Esophagus squamous epithelium (tissue), 5 donors: ENCODE results near the gene PHLDA2. TPM values are rescaled to one million over a fixed set of nuclear protein-coding genes. Genes with fewer than 3 reads are reported as not detected.

Source experiments
- DNase-seq: peaks from one replicate; lab custom pipeline; 2025; lab: John Stamatoyannopoulos, UW
- H3K27ac ChIP-seq, 4 donors: fragments of 200-600 bp; sonication (generic); one replicate each; pipeline ENCODE4 v1.5.1; 2016 to 2019; ENCODE audit warnings: mild to moderate bottlenecking in 1 of 4
- H3K27me3 ChIP-seq, 4 donors: fragments of 200-600 bp; sonication (generic); 1 replicate in 3 of 4; 2 replicates in 1 of 4; pipeline versions ENCODE4 v1.5.1 to v1.6.0; 2017 to 2021; ENCODE audit warnings: antibody characterized with exemption in 1 of 4
- H3K36me3 ChIP-seq, 3 donors: fragments of 200-600 bp; sonication (generic); one replicate each; pipeline ENCODE4 v1.5.1; 2016 to 2019
- H3K4me1 ChIP-seq, 3 donors: fragments of 200-600 bp; sonication (generic); one replicate each; pipeline ENCODE4 v1.5.1; 2017 to 2019
- H3K4me3 ChIP-seq, 4 donors: fragments of 200-600 bp; sonication (generic); 1 replicate in 3 of 4; 2 replicates in 1 of 4; pipeline ENCODE4 v1.5.1; 2016 to 2019; ENCODE audit warnings: mild to moderate bottlenecking in 2 of 4, moderate library complexity in 1 of 4
- H3K9me3 ChIP-seq, 3 donors: fragments of 200-600 bp; sonication (generic); one replicate each; pipeline ENCODE4 v1.5.1; 2016 to 2019
- POLR2A ChIP-seq, 4 donors: fragments of 450-650 bp; IDR thresholded peaks; one replicate each; pipeline ENCODE4 v1.6.1; 2017; ENCODE audit warnings: antibody characterized with exemption in 4 of 4, mild to moderate bottlenecking in 4 of 4, moderate library complexity in 3 of 4
- WGBS, 2 donors: methylation state at CpG; one replicate each; pipeline ENCODE4 v1.1.5; 2018; 5-methylcytosine and 5-hydroxymethylcytosine counted together
- intact Hi-C: fragments of 100-400 bp; cut with DNase I; formaldehyde crosslinking; loops from one replicate; pipeline ENCODE4 v1.15.0; 2022
- total RNA-seq, 4 donors: library from RNA; depleted of rRNA; stranded (reverse); fragments of >200 nt; gene quantifications; one replicate each; pipeline ENCODE4 v1.1.0, GENCODE V29; 2016
- TF ChIP-seq, protein P1 (sequence below), 6 experiments: fragments of 450-650 bp in 4 of 6; fragments of 200-600 bp in 2 of 6; sonication (generic) in 2 of 6; IDR thresholded peaks; one replicate each; pipeline ENCODE4 v1.5.1; 2016 to 2019; ENCODE audit warnings: antibody characterized with exemption in 6 of 6, mild to moderate bottlenecking in 4 of 6, moderate library complexity in 4 of 6
- donor health status: DM: yes; HTN: yes; CAD: no.

Gene PHLDA2
- total RNA-seq, 4 donors from 2014 or later: 10.2 to 39.2 (median 22.5) TPM

DNA sequence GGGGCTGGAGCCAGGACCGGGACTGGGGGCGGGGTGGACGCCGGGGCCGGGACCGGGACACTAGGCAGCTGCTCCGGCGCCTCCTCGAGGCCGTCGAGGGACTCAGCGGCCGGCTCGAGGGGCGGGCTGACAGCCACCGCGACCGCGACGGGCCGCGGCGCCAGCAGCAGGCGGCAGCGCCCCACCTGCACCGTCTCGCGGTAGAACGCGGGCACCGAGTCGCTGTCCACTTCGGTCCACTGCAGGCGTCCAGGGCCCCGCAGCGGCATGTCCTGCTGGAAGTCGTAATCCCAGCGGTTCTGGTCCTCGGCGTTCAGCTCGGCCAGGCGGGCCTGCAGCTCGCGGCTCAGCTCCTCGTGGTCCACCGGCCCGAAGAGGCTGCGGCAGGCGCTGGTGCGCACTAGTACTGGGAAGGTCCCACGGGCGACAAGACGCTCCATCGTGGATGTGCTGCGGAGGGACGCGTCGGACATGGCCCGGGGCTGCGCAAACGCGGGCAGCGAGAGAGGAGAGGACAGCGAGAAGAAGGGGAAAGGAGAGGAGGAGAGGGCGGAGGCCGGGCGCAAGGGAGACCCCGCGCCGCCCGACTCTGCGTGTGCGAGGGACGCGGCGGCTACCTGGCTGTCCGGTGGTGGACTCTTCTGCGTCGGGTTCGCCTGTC, 44.1 kb downstream of the PHLDA2 start:
- 11% methylated on average over 26 of the region's 80 CpGs; no CpG with 5 or more reads in 1 of the 2 donors for WGBS, 2 donors
- H3K27me3 ChIP-seq: peaks cover 0 to 32% (median 0%) of the 10 kb centered on the region in 4 donors
- H3K27ac ChIP-seq: peak overlapping the region; percentile 74 to 90 (median 84)
- no peaks in the 10 kb centered on the region for H3K9me3 ChIP-seq
- intact Hi-C loops: loop anchor here (5.0 kb wide), 1 partner anchor 458 kb away; no protein-coding TSS in a partner anchor
- H3K4me3 ChIP-seq: peak overlapping the region; percentile 60 to 91 (median 74)
- no peak for DNase-seq
- H3K4me1 ChIP-seq: peaks cover 14 to 64% (median 17%) of the 10 kb centered on the region in 3 donors
- no peak for TF ChIP-seq POLR2A (IDR thresholded peaks at IDR 0.05)
- TF ChIP-seq, protein P1, sequence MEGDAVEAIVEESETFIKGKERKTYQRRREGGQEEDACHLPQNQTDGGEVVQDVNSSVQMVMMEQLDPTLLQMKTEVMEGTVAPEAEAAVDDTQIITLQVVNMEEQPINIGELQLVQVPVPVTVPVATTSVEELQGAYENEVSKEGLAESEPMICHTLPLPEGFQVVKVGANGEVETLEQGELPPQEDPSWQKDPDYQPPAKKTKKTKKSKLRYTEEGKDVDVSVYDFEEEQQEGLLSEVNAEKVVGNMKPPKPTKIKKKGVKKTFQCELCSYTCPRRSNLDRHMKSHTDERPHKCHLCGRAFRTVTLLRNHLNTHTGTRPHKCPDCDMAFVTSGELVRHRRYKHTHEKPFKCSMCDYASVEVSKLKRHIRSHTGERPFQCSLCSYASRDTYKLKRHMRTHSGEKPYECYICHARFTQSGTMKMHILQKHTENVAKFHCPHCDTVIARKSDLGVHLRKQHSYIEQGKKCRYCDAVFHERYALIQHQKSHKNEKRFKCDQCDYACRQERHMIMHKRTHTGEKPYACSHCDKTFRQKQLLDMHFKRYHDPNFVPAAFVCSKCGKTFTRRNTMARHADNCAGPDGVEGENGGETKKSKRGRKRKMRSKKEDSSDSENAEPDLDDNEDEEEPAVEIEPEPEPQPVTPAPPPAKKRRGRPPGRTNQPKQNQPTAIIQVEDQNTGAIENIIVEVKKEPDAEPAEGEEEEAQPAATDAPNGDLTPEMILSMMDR (IDR thresholded peaks at IDR 0.05): peak in 4 of 6 experiments; percentile 29 to 52 (median 36)
- H3K36me3 ChIP-seq: no peaks in the 10 kb centered on the region

DNA sequence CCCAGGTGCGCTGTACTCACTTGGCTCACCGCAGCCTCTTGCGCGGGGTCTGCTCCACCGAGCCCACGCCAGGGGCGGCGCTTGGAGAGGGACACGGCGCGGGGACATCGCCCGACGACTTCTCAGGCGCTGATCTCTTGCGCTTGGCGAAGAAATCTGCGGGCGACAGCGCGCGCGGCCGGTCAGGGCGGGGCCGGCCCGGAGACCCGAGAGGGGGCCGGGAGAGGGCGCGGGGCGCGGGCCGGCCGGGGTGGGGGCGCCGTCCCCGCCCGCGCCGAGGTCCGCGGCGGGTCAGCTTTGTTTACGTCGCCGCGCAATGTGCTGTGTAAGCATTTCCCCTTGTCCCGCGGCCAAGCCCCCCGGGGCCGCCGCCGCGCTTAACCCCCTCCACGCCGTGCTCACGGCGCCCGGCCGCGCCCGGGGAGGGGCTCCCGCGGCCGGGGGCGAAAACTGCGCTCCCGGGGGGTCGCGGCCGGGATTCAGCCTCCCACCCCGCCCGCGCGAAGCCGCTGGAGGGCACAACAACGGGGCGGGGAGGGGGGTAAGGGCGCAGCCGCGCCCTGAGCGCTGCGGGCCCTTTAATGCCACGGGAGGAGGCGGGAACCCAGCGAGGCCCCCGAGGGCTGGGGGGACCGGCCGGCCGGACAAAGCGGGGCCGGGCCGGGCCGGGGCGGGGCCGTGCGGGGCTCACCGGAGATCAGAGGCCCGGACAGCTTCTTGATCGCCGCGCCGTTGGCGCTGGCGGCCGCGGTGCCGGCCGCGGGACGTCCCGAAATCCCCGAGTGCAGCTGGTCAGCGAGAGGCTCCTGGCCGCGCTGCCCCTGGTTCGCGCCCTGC, 45.0 kb downstream of the PHLDA2 start:
- Histone ChIP-seq H3K36me3 (peaks cover 0 to 4% (median 0%) of the 10 kb centered on the region in 3 donors), H3K4me3 (peak overlapping the region; percentile 60 to 91 (median 74)), H3K4me1 (peaks cover 14 to 62% (median 17%) of the 10 kb centered on the region in 3 donors), H3K9me3 (no peaks in the 10 kb centered on the region), H3K27me3 (peaks cover 0 to 32% (median 0%) of the 10 kb centered on the region in 4 donors), H3K27ac (peak overlapping the region; percentile 69 to 90 (median 81))
- no peak for DNase-seq
- WGBS, 2 donors: 0% methylated on average over 2 of the region's 119 CpGs; no CpG with 5 or more reads in 1 of the 2 donors
- TF ChIP-seq, protein P1 (IDR thresholded peaks at IDR 0.05): no peak
- TF ChIP-seq POLR2A (IDR thresholded peaks at IDR 0.05): peak in 2 of 4 donors; percentile 35 to 46
- intact Hi-C loops: no loop called here

DNA sequence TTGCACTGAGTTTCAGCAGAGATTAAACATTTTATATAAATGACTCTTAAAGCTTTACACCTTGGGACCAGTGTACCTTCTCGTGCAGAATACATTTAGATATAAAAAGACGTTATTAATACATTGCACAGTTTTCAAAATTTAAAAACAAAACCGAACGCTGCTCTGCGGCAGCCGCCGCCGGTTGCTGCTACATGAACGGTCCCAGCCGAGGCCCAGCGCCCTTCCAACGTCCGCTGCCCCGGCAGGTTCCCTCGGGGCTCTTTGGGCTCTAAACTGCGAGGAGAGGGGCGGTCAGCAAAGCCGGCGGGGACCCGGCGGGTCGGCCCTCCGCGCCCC, 45.6 kb downstream of the PHLDA2 start:
- Histone ChIP-seq H3K27me3 (peaks cover 0 to 32% (median 0%) of the 10 kb centered on the region in 4 donors), H3K4me1 (peaks cover 14 to 62% (median 16%) of the 10 kb centered on the region in 3 donors), H3K9me3 (no peaks in the 10 kb centered on the region), H3K36me3 (peaks cover 0 to 8% (median 0%) of the 10 kb centered on the region in 3 donors), H3K4me3 (peak overlapping the region; percentile 60 to 91 (median 74)), H3K27ac (peak overlapping the region; percentile 69 to 90 (median 81))
- intact Hi-C loops: no loop called here
- no peak for DNase-seq
- TF ChIP-seq, protein P1 (IDR thresholded peaks at IDR 0.05): no peak
- no peak for TF ChIP-seq POLR2A (IDR thresholded peaks at IDR 0.05)
- WGBS, 2 donors: 10% methylated on average over 15 of the region's 24 CpGs

DNA sequence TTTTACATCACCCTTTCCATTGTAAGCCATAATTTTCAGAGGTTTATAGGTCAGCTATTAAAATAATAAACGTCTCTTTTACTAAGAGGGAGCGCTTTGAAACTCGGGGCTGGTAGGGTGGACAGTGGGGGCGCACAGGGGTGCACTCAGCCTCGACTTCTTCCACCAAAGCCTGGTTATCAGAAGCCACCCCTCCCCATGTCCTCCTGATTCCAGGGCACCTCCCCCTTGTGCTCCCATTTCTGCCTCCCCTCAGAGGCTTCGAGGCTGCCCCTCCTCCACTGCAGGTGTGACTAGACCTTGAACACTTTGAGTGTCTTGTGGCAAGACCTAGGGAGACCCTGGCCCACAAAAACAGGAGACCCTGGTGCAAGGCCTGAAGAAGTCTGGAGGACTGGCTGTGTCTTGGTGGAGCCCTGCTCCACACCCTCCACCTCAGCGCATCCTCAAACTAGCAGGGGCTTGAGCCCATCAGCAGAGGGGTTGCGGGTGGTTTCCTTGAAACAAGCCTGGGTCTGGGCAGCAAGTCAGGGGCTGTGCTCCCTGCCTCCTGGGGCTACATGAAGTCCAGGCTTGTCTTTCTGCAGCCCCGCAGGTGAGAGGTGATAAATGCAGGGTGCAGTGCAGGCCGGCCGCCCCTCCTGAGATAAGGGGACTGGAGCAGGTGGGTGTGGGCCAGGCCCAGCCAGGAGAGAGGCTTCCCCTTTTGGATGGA, 46.7 kb downstream of the PHLDA2 start:
- TF ChIP-seq, protein P1 (IDR thresholded peaks at IDR 0.05): no peak
- no peak for TF ChIP-seq POLR2A (IDR thresholded peaks at IDR 0.05)
- H3K36me3 ChIP-seq: peaks cover 0 to 8% (median 0%) of the 10 kb centered on the region in 3 donors
- peak overlapping the region in 1 of 4 donors; percentile 69 for H3K27ac ChIP-seq
- H3K9me3 ChIP-seq: no peaks in the 10 kb centered on the region
- peaks cover 0 to 32% (median 0%) of the 10 kb centered on the region in 4 donors for H3K27me3 ChIP-seq
- H3K4me3 ChIP-seq: peak overlapping the region in 3 of 4 donors; percentile 60 to 91 (median 80)
- intact Hi-C loops: no loop called here
- DNase-seq: no peak
- WGBS, 2 donors: 62 to 71% methylated on average over 5 to 6 of the region's 11 CpGs
- peaks cover 8 to 54% (median 10%) of the 10 kb centered on the region in 3 donors for H3K4me1 ChIP-seq
